CD4-positive, alpha-beta T cell (primary cell): ENCODE data around the gene CLDN11. TPM values are rescaled to one million over a fixed set of nuclear protein-coding genes. Genes with fewer than 3 reads are reported as not detected.

Experiments used
- ATAC-seq: fragments of 200-7000 bp; cut with Tn5 transposase; one replicate; pipeline ENCODE4 v1.10.0; 2022; ENCODE audit warnings: mild to moderate bottlenecking; ENCODE audit not compliant: poor library complexity
- CTCF ChIA-PET: fragments of 350-600 bp; sonication (Branson Sonifier 250); formaldehyde crosslinking; loops from one replicate; lab custom pipeline; 2021; ENCODE audit warnings: antibody characterized with exemption, inconsistent platforms; lab: Charles Lee
- POLR2A ChIA-PET: fragments of 350-600 bp; sonication (Branson Sonifier 250); formaldehyde crosslinking; loops from one replicate; lab custom pipeline; 2021; ENCODE audit warnings: antibody characterized with exemption, inconsistent platforms; lab: Charles Lee
- DNase-seq, 14 experiments: peaks; one replicate each; pipeline ENCODE4 v3.0.0-alpha.2; 2013 to 2020; ENCODE audit warnings: mixed read lengths in 2 of 14
- H3K27ac ChIP-seq, 2 donors: one replicate each; pipeline versions ENCODE4 v1.5.1 to v1.7.0; 2013; ENCODE audit warnings: low read length in 2 of 2, low read depth in 1 of 2, mild to moderate bottlenecking in 1 of 2
- H3K27me3 ChIP-seq, 2 experiments: 1 replicate in 1 of 2; 2 replicates in 1 of 2; pipeline versions ENCODE4 v1.6.1 to v1.7.0; 2013; ENCODE audit warnings: low read length in 2 of 2, control low read depth in 1 of 2, mild to moderate bottlenecking in 1 of 2, moderate library complexity in 1 of 2; ENCODE audit not compliant: insufficient read depth in 2 of 2, control insufficient read depth in 1 of 2
- H3K36me3 ChIP-seq: one replicate; pipeline ENCODE4 v1.6.1; 2013; ENCODE audit warnings: low read length, control low read depth; ENCODE audit not compliant: insufficient read depth
- H3K4me1 ChIP-seq: one replicate; pipeline ENCODE4 v1.6.1; 2013; ENCODE audit warnings: low read length, control low read depth; ENCODE audit not compliant: insufficient read depth
- H3K4me3 ChIP-seq: one replicate; pipeline ENCODE4 v1.5.1; 2013; ENCODE audit warnings: mild to moderate bottlenecking, low read length, moderate library complexity
- H3K9me3 ChIP-seq, 2 experiments: 1 replicate in 1 of 2; 2 replicates in 1 of 2; pipeline versions ENCODE4 v1.6.1 to v1.7.0; 2013; ENCODE audit warnings: low read length in 2 of 2, mild to moderate bottlenecking in 2 of 2, control low read depth in 1 of 2, moderate library complexity in 1 of 2; ENCODE audit not compliant: control insufficient read depth in 1 of 2, insufficient read depth in 1 of 2
- H3K27ac Mint-ChIP-seq: one replicate; pipeline ENCODE4 v1.8.0; 2020; ENCODE audit warnings: mixed read lengths
- H3K27me3 Mint-ChIP-seq: one replicate; pipeline ENCODE4 v1.8.0; 2021; ENCODE audit warnings: mixed read lengths
- H3K36me3 Mint-ChIP-seq: one replicate; pipeline ENCODE4 v1.8.0; 2021; ENCODE audit warnings: low read depth, mixed read lengths
- H3K4me1 Mint-ChIP-seq: one replicate; pipeline ENCODE4 v1.8.0; 2021; ENCODE audit warnings: low read depth, mixed read lengths
- H3K4me3 Mint-ChIP-seq: one replicate; pipeline ENCODE4 v1.8.0; 2020; ENCODE audit warnings: mild to moderate bottlenecking, mixed read lengths
- H3K9me3 Mint-ChIP-seq: one replicate; pipeline ENCODE4 v1.8.0; 2020; ENCODE audit warnings: mixed read lengths
- CTCF ChIP-seq: fragments of 200-600 bp; IDR thresholded peaks from one replicate; pipeline ENCODE4 v1.8.0; 2022; ENCODE audit warnings: antibody characterized with exemption, mild to moderate bottlenecking
- intact Hi-C, 2 experiments: fragments of 100-400 bp; cut with DNase I in 1 of 2; cut with micrococcal nuclease in 1 of 2; formaldehyde crosslinking; loops; one replicate each; pipeline versions ENCODE4 v1.15.1 to v1.9.0; 2023 to 2025; cut with DNase I, micrococcal nuclease
- microRNA-seq: library from miRNA; unstranded; fragments of <30 nt; microRNA quantifications from one replicate; pipeline ENCODE4 v1.2.0, GENCODE V29; 2021; ENCODE audit warnings: borderline microRNAs expressed, borderline replicate concordance
- total RNA-seq, 174 experiments: library from RNA in 2 of 174; stranded (reverse) in 2 of 174; gene quantifications; one replicate each; pipeline ENCODE4 v1.2.3 and lab custom pipeline; 2021 to 2026

The CLDN11 gene
- total RNA-seq, 2 experiments from 2014 or later: not detected

- Histone ChIP-seq H3K4me3 (no peak overlapping the region), H3K4me1 (no peaks in the 10 kb centered on the region), H3K27ac (no peak overlapping the region), H3K36me3 (no peaks in the 10 kb centered on the region), H3K27me3 (peaks cover 4% of the 10 kb centered on the region in 2 experiments), H3K9me3 (no peaks in the 10 kb centered on the region)
- POLR2A ChIA-PET: no interaction called here
- peaks cover 14% of the 10 kb centered on the region for H3K27me3 Mint-ChIP-seq
- H3K9me3 Mint-ChIP-seq: no peaks in the 10 kb centered on the region
- TF ChIP-seq CTCF: no peak
- no peaks in the 10 kb centered on the region for H3K4me1 Mint-ChIP-seq
- ATAC-seq: no peak
- H3K4me3 Mint-ChIP-seq: no peak overlapping the region
- H3K27ac Mint-ChIP-seq: no peak overlapping the region
- no peaks in the 10 kb centered on the region for H3K36me3 Mint-ChIP-seq
- DNase-seq: no peak
- CTCF ChIA-PET: no interaction called here
- intact Hi-C loops: no loop called here
Measured at GRCh38 chr3:170480111-170480510, 61.4 kb downstream of the CLDN11 start.

- Histone ChIP-seq H3K27ac (no peak overlapping the region), H3K27me3 (no peaks in the 10 kb centered on the region), H3K36me3 (no peaks in the 10 kb centered on the region), H3K4me1 (no peaks in the 10 kb centered on the region), H3K9me3 (no peaks in the 10 kb centered on the region), H3K4me3 (no peak overlapping the region)
- Mint-ChIP-seq H3K4me1 (no peaks in the 10 kb centered on the region), H3K27ac (no peak overlapping the region), H3K27me3 (no peaks in the 10 kb centered on the region), H3K9me3 (no peaks in the 10 kb centered on the region), H3K36me3 (no peaks in the 10 kb centered on the region), H3K4me3 (no peak overlapping the region)
- intact Hi-C loops: no loop called here
- no peak for TF ChIP-seq CTCF
- DNase-seq: no peak
- POLR2A ChIA-PET: no interaction called here
- no peak for ATAC-seq
- CTCF ChIA-PET: no interaction called here
Measured at GRCh38 chr3:170482199-170482598, 63.5 kb downstream of the CLDN11 start.

GRCh38 chr3:170483485-170484262, 65.0 kb downstream of the CLDN11 start:
- intact Hi-C loops: no loop called here
- no peaks in the 10 kb centered on the region for H3K27me3 Mint-ChIP-seq
- ChIA-PET CTCF (no interaction called here), POLR2A (no interaction called here)
- H3K4me1 Mint-ChIP-seq: no peaks in the 10 kb centered on the region
- H3K4me3 ChIP-seq: no peak overlapping the region
- H3K27ac Mint-ChIP-seq: no peak overlapping the region
- H3K4me1 ChIP-seq: no peaks in the 10 kb centered on the region
- H3K36me3 ChIP-seq: no peaks in the 10 kb centered on the region
- DNase-seq (no peak), ATAC-seq (no peak)
- no peak for TF ChIP-seq CTCF
- no peaks in the 10 kb centered on the region for H3K9me3 ChIP-seq
- no peaks in the 10 kb centered on the region for H3K27me3 ChIP-seq
- no peak overlapping the region for H3K27ac ChIP-seq
- H3K36me3 Mint-ChIP-seq: no peaks in the 10 kb centered on the region
- no peaks in the 10 kb centered on the region for H3K9me3 Mint-ChIP-seq
- H3K4me3 Mint-ChIP-seq: no peak overlapping the region

Small RNA genes lying within 50 kb of the gene (microRNA-seq; reads per million reads assigned to microRNA genes)
- not detected for gene MIR6828

Other genes with a start within 250 kb of the CLDN11 start
- 100 to 1,000 TPM; 143 to 150 TPM for gene PHC3, start 237.1 kb upstream of the CLDN11 start, total RNA-seq
- 10 to 100 TPM; 16.4 to 18.0 TPM for gene PRKCI, start 196.4 kb upstream of the CLDN11 start, total RNA-seq
- 100 to 1,000 TPM; 121 to 130 TPM for gene SKIL, start 61.2 kb upstream of the CLDN11 start, total RNA-seq
- not detected for gene SLC7A14, start 167.2 kb downstream of the CLDN11 start, total RNA-seq